Measurements from ENCODE around the gene LRP11.

The LRP11 gene

GRCh38 chr6:149906405-149906804, 42.2 kb upstream of the LRP11 start:
- no peak for TF ChIP-seq CTCF (IDR thresholded peaks at IDR 0.05; ENCODE audit: low read depth, low read length)
- DNase-seq (ENCODE audit: extremely low read depth, low read depth) = no peak

- no peak for TF ChIP-seq CTCF (IDR thresholded peaks at IDR 0.05; ENCODE audit: low read depth, low read length)
- DNase-seq (ENCODE audit: extremely low read depth, low read depth) = no peak
Observed at GRCh38 chr6:149905911-149906371, 41.8 kb upstream of the LRP11 start.

- TF ChIP-seq CTCF (IDR thresholded peaks at IDR 0.05; ENCODE audit: low read depth, low read length) = no peak
- no peak for DNase-seq (ENCODE audit: extremely low read depth, low read depth)
Observed at GRCh38 chr6:149905371-149905910, 41.3 kb upstream of the LRP11 start.

- TF ChIP-seq CTCF (IDR thresholded peaks at IDR 0.05; ENCODE audit: low read depth, low read length) = no peak
- no peak for DNase-seq (ENCODE audit: extremely low read depth, low read depth)
Observed at GRCh38 chr6:149904661-149905370, 40.7 kb upstream of the LRP11 start.

GRCh38 chr6:149903938-149904611, 39.9 kb upstream of the LRP11 start:
- no peak for TF ChIP-seq CTCF (IDR thresholded peaks at IDR 0.05; ENCODE audit: low read depth, low read length)
- no peak for DNase-seq (ENCODE audit: extremely low read depth, low read depth)

- DNase-seq (ENCODE audit: extremely low read depth, low read depth) = no peak
- no peak for TF ChIP-seq CTCF (IDR thresholded peaks at IDR 0.05; ENCODE audit: low read depth, low read length)
Observed at GRCh38 chr6:149901444-149902140, 37.4 kb upstream of the LRP11 start.

Measured in AG09319 (cell line).